GM18520 (cell line): Measurements from ENCODE around the gene FMN2.

ENCODE experiments used
- ATAC-seq: cut with Tn5 transposase; IDR thresholded peaks from one replicate; pipeline ENCODE4 v1.9.1; 2021; ENCODE audit not compliant: unreplicated experiment

FMN2 gene

DNA sequence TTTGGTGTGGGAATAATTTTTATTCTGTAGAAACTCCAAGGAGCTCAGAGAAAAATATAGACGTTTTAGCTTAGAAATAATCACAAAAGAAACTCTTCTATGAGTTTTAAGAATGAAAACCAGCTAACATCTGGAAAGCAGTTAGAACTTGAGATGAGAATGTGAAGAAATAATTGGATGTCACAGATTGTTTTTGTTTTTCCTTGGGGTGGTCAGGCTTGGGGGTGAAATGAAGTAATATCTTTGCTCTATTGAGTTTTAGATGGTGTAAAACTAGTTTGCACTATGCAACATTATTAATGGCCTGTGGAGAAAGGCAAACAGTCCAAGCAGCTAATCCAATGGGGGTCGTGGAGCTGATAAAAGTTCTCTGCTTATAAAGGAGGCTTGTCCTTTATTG is 101.2 kb downstream of the FMN2 start:
- no peak for ATAC-seq

DNA sequence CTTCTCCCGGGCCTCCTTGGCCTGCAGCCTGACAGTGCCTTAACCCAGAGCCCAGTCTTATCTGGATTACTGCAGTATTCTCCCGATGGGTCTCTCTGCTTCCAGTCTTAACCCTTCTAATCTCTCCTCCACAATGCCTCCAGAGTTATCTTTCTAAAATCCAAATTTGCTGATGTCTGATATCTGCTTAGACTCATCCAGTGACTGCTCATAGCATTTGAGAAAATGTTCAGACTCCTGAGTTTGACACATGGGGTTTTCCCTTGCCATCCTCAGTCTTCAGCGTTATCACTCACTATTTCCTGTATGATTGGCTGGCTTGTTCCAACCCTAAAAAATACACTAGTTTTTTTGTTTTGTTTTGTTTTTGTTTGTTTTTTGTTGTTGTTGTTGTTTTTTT is 102.0 kb downstream of the FMN2 start:
- ATAC-seq, result no peak

DNA sequence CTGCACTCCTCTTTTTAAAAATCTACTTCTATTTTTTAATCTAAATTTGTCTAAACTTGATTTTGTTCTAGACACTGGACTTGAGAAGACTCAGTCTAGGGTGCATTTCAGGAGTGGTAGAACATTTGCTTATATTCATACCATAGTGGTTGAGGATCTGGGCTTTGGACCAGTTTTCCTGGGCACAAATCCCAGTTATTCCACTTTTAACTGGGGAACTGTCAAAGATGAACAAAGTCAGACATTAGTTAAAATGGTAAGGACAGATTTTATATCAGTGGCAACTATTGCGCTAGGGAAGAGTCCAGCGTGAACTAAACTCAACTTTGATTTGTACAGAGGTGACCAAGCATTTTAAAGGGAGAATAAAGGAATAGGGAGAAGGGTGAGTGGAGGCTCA is 102.4 kb downstream of the FMN2 start:
- no peak for ATAC-seq

DNA sequence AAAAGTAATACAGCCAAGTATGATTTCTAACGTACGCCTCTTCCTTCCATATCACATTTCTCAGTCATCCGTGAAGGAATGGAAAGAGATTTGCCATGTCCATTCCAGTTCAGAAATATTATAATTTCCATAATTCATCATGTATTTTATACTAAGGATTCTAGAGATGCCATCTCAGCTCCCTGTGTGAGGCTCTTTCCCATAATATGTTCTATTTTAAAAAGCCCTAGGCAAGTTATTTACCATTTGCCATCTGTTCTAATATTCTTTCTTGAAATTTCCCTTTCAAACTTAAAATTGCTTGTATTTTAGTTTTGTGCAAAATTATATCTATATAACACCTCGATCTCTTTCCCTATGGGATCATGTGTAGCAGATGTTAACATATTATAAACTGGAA is 106.7 kb downstream of the FMN2 start:
- ATAC-seq, result no peak

DNA sequence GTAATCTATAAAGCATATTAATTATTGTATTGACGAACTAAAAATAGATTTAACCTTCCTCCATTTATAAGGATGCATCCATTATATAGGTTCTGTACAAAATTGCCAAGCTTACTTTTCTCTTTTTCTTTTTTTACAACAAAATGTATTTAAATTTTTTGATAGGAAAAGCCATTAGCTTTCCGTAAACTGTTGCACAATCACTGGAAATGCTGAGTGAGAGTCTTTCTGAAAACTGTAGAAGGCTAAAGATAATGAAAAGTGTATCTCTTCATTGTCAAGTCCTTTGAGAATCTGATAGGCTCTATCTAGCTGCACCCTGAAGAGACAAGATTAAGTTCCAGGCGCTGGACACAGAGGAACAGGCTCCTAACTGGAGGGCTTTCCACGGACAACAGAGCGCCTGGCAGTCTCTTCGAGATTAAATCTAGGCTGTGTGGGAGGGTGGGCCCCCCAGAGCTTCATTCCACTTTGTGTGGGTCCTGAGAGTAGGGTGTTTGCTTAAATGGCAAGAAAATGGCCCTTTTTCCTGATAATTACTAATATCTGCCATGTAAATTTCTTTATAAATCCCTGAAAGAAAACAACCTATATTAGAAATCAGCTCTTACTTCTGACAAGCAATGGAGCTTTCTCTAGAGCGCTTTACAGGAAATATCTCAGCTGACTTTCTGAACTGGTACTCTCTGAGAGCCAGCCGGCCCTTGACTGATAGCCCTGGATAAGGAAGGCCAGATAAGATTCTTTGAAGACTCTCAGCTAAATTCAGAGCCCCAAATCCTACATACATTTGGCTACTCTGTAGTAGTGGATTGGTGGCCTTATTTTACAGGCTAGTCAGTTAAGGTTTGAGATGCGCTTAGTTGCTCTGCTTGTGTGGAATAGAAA is 108.3 kb downstream of the FMN2 start:
- no peak for ATAC-seq

DNA sequence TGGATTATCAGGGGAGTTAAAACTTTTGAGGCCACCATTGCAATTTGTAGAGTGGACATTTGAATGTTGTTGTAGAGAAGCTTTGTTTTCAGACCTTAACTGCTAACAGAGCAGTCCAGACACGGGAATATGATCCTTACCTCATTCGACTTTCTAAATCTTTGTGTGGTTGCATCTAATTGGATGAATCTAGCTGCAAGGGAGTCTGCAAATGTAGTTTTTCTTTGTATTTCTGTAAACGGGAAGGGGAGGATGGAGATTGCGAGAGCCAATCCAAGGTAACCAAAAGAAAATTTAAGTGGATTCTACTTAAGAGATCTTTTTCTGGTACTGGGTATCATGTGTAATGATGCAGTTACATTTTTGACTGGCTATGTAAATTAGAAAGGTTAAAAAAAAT is 110.2 kb downstream of the FMN2 start:
- no peak for ATAC-seq

DNA sequence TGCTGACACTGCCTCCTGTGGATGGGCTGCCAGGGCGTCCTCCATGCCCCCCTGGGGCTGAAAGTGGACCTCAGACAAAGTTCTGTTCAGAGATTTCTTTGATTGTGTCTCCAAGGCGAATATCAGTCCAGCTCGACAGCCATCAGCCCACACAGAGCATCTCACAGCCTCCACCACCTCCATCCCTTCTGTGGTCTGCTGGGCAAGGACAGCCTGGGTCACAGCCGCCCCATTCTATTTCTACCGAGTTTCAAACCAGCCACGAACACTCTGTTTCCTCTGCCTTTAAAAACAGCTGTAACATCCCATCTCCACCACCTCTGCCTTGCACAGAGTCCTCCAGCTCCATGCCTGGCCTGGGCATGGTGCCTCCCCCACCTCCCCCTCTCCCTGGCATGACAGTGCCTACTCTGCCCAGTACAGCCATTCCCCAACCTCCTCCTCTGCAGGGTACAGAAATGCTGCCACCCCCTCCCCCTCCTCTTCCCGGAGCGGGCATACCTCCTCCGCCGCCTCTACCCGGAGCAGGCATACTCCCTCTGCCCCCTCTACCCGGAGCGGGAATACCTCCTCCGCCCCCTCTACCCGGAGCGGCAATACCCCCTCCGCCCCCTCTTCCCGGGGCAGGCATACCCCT is 115.5 kb downstream of the FMN2 start:
- no peak for ATAC-seq

DNA sequence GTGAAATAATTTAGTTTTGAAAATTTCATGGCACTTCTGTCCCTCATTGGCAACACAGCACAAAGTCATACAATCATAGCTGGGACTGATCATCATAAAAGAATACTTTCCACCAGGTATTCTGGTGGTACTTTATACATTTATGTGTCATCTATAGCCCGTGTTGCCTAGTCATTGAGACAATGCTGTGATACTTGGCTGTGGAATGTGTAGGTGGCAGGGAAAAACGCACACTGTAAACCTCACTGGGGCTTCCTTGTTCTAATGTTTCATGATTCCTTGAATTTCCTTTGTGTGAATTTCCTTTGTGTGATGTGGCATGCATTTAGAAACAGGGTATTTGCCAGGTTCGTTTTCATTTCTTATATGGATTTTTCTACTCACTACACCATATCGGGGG is 118.3 kb downstream of the FMN2 start:
- ATAC-seq, result no peak

DNA sequence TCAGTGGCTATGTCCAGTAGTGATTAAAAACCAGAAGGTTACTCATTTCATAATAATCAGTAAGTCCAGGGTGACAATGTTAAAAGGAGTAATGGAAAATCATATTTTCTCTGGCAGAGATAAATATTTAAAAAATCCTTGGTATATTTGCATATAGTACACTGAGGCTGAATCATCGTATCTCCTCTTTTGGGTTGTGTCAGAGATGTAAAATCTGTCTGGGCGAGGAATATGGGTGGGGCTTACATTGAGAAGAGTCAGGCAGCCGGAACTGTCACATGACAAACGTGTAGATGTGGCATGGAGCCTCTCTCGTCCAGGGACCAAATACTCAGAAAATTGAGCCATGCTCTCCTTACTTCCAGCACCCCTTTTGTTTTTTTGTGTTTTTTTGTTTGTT is 120.9 kb downstream of the FMN2 start:
- no peak for ATAC-seq

DNA sequence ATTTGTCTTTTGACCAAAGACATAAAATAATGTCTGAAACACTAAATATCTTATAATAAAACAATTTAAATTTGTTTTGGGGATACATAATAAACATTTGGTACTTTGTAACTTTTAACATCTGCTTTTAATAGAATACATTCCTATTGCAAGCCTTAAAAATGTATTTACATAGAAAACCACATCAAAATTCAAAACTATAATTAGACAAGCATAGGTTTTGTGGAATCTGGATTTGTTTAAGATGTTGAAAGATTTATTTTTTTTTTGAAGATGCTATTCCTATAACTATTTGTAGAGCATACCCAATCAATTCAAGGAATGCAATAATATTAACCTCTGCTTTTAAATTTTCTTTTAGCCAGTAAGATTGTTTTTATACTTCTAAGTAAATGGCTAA is 125.7 kb downstream of the FMN2 start:
- ATAC-seq, result no peak

DNA sequence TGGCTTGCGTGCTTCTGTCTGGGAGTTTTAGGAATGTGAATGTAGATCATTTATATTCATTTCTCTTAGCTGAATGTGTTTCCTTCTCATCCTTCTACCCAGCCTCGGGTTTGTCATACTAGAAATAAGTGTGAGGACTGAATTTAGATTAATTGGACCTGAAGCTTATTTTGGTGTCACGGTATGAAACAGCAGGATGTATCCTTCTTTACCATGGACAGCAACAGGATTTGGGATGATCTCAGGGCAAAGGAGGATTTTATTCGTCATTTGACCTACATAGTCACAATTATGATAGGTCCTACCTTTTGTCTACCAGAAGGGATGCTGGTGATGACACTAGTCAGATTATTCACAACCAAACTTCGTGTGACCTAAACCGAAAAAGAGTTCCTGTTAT is 127.4 kb downstream of the FMN2 start:
- ATAC-seq, result no peak

DNA sequence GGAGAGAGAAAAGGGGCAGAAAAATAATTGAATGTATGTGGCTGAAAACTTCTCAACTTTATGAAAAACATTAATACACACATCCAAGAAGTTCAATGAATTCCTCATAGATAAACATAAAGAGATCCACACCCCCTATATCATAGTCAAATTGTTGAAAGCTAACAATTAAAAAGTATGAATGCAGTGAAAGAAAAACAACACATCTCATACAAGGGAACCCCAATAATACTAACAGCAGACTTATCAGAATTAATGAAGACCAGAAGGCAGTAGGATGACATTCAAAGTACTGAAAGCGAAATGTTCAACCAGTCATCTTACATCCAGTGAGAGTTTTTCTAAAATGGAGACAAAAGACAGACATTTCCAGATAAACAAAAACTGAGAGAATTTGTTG is 134.4 kb downstream of the FMN2 start:
- no peak for ATAC-seq

DNA sequence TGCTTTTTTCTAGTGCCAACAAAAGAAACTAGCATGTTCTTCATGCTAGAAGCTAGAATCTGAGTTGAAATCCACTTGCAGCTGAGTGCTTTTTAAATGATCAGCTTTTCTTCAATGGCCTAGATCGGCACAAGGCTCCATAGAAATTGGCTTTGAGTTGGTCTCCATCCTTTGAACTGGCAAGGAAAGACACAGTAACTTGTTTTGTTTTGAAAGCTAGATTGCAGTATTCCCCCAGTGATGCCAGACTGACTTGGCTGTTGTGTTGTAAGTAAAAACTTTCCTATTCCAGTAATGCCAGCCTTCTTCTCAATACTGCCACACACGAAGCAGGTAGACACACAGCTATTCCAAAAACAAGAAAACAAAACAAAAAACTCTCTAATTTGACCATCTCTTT is 139.1 kb downstream of the FMN2 start:
- no peak for ATAC-seq

DNA sequence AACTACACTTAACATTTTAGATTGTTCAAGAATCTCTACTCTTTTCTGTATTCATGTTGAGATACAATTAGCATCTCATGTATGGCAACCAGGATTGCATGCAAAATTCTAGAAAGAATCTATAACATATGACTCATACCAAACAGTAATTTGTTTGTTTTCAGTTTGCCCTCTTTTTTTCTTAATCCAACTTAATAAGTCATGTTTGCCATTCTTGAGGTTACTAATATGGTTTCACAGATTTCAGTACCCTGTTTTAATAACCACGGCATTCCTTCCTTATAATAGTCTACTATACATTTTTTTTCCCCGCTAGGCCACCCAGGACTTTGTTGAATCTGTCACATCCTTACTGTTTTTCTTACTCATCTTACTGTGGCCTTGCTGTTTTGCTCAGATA is 140.8 kb downstream of the FMN2 start:
- no peak for ATAC-seq

DNA sequence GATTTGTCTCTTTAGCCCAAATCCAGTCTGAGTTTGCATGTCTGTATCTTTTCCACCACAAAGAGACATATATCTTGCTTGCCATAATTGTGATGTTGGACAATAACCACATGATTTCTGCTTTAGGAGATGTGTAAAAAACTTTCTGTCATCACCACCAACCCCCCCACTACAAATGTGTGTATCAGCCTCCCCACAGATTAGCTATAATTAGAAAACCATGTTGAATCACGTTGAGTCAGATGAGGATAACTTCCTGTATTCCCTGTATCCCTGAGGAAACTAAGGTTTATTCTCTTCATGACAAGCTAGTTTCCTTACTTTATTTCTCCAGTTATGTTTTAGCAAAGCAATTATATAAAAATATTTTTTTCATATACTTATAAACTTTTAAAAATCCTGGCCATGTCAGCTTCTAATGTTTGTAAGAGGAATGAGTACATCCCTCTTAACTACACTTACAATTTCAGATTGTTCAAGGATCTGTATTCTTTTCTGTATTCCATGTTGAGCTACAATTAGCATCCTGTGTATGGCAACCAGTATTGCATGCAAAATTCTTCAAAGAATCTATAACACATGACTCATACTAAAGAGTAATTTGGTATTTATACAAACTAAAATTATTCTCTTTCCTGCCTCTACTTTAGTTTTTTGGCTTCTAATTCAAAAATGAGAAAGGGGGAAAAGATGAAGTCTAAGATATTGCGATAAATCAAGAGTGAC is 143.0 kb downstream of the FMN2 start:
- ATAC-seq, result no peak

DNA sequence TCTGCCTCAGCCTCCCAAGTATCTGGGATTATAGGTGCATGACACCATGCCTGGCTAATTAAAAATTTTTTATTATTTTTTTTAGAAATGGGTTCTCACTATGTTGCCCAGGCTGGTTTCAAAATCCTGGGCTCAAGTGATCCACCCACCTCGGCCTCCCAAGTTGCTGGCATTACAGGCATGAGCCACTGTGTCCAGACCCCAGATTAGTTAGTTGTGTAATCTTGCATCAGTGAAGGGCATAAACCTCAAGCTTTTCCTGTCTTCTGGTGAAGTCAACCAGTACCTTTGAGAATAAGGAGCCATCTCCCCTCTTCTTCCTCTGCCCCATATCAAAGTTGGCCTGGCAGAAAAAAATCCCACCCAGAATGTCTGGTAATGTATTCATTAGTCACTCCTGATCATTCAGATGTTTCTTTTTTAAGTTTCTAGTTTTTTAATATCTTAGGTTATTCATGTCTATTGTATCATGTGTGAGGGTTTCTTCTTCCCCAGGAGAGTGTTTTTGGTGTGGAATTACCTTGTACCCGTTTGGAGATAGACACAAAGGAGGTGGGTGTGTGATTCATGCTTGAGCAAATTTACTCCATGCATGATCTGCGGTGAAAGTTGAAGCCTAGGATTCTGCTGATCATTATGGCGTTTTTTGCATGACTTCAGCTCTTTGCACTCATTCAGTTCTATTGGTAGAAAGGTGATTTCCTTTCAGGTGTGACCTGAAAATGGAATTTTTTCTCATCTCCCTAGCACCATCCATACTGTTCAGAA is 144.0 kb downstream of the FMN2 start:
- ATAC-seq, result no peak

DNA sequence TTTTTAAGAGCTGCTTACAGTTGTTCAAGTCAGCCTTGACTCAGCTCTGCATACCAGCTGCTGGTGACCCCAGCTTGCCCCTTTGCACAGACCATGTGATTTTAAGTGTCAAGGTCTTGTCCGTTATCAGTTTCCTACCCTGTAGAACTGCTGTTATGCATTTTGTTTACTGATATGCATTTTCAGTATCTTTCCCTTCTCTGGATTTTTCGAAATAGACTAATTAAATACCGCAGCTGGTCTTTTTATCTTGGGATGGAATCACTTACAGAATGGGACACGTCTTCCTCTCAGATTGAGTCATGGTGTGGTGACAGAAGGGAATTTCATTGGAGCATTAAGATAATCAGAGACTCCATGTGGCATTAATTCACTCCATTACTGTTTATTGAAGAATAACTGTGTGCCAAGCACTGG is 145.6 kb downstream of the FMN2 start:
- ATAC-seq, result no peak

DNA sequence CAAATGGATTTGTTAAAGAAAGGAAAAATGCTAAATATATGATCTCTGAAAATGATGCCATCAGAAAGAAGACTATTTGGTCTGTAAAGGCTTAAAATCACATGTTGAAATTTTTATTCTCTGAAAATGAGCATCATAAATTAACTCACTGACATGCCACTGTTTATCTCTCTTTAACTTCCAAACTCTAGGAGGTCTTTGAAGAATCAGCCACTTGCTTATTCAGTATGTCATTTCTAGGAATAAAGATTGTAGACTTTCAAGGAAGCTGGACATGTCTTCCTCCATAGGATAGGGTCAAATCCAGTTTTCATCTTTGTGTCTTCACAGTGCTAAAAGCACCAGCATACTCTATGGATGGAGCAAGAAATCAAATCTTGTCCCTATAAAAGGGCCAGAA is 147.6 kb downstream of the FMN2 start:
- ATAC-seq, result no peak

DNA sequence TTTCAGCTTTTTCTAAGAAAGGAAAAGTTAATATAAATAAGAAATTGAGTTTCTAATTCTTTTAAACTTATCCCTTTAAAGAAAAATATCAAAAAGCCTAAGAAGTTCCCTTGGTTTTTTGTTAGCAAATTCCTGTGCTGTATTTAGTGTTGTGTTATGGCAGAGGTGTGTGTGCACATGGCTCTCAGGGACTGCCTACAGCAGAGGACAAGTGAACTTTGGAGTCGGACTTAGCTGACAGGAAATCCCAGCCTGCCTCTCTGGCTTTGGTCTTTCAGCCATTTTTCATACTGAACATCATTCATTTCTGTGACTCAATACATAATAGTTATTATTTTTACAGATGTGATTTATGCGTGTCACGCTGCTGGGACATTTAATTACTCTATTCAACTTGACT is 149.6 kb downstream of the FMN2 start:
- no peak for ATAC-seq

DNA sequence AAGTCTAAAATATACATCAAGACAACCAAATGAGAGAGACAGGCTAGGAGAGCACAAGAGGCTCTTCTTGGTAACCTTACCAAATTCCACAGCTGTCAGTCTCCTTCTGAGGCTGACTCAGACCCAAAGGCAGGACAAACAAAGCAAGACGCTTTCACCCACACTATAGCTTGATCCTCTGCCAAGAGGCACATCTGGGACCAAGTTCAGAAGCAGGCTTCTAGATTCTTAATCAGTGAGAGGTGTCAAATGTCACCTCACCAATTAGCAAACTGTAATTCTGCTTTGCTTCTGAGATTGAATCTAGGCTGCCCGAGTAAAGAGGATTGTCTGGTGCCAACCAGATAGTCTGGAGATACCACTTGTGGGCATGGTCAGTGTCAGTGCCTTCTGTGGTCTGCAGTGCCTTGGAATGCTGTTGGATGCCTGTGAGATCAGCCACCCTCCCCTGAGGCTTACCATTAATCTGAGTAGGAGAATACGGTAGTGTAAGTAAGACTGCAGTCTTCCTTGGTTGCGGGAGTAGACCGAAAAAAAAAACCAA is 151.0 kb downstream of the FMN2 start:
- ATAC-seq, result no peak
